Tibial artery (tissue), 4 donors: ENCODE measurements around the gene HIRIP3.

Experiments
- DNase-seq, 2 donors: peaks; one replicate each; pipeline ENCODE4 v3.0.0-alpha.2; 2019
- H3K27ac ChIP-seq, 2 donors: fragments of 200-600 bp; sonication (generic) in 1 of 2; 1 replicate in 1 of 2; 2 replicates in 1 of 2; pipeline ENCODE4 v1.5.1; 2018 to 2019; ENCODE audit warnings: mild to moderate bottlenecking in 1 of 2
- H3K27me3 ChIP-seq, 2 donors: fragments of 200-600 bp; sonication (generic) in 1 of 2; one replicate each; pipeline versions ENCODE4 v1.5.1 to v1.6.0; 2016 to 2019
- H3K36me3 ChIP-seq, 3 donors: fragments of 200-600 bp; sonication (generic) in 2 of 3; one replicate each; pipeline ENCODE4 v1.5.1; 2016 to 2019; ENCODE audit warnings: mild to moderate bottlenecking in 2 of 3
- H3K4me1 ChIP-seq, 4 donors: fragments of 200-600 bp; sonication (generic) in 2 of 4; 1 replicate in 3 of 4; 2 replicates in 1 of 4; pipeline ENCODE4 v1.5.1; 2016 to 2019
- H3K4me3 ChIP-seq, 2 donors: fragments of 200-600 bp; sonication (generic) in 1 of 2; 1 replicate in 1 of 2; 2 replicates in 1 of 2; pipeline ENCODE4 v1.5.1; 2018 to 2019; ENCODE audit warnings: mild to moderate bottlenecking in 2 of 2
- H3K9me3 ChIP-seq, 3 donors: fragments of 200-600 bp; sonication (generic) in 1 of 3; one replicate each; pipeline ENCODE4 v1.5.1; 2016 to 2019
- CTCF ChIP-seq, 2 experiments: fragments of 200-600 bp in 1 of 2; fragments of 450-650 bp in 1 of 2; IDR thresholded peaks; one replicate each; pipeline ENCODE4 v1.5.1; 2017 to 2019; ENCODE audit warnings: antibody characterized with exemption in 2 of 2, mild to moderate bottlenecking in 1 of 2, moderate library complexity in 1 of 2
- intact Hi-C: fragments of 100-400 bp; cut with DNase I; formaldehyde crosslinking; loops from one replicate; pipeline ENCODE4 v1.15.0; 2023; ENCODE audit warnings: low total_unique reads

HIRIP3 gene

GRCh38 chr16:29993191-29993902, 2.1 kb downstream of the HIRIP3 start:
- no peak overlapping the region for H3K4me3 ChIP-seq
- H3K27me3 ChIP-seq, result no peaks in the 10 kb centered on the region
- TF ChIP-seq CTCF (IDR thresholded peaks at IDR 0.05), result no peak
- no peak overlapping the region for H3K27ac ChIP-seq
- H3K4me1 ChIP-seq, result peaks cover 0 to 23% (median 18%) of the 10 kb centered on the region in 4 donors
- no peak for DNase-seq
- H3K36me3 ChIP-seq, result peaks cover 22 to 62% (median 44%) of the 10 kb centered on the region in 3 donors
- intact Hi-C loops, result loop anchor here (10.0 kb wide), 1 partner anchor 179 kb away; the partner anchor contains the start of genes PAGR1 and PRRT2
- H3K9me3 ChIP-seq, result no peaks in the 10 kb centered on the region

GRCh38 chr16:29992344-29992967, 3.0 kb downstream of the HIRIP3 start:
- Histone ChIP-seq H3K4me3 (no peak overlapping the region), H3K36me3 (peaks cover 31 to 64% (median 53%) of the 10 kb centered on the region in 3 donors), H3K27me3 (no peaks in the 10 kb centered on the region), H3K27ac (no peak overlapping the region), H3K4me1 (peaks cover 0 to 23% (median 18%) of the 10 kb centered on the region in 4 donors), H3K9me3 (no peaks in the 10 kb centered on the region)
- intact Hi-C loops, result loop anchor here (10.0 kb wide), 1 partner anchor 178 kb away; the partner anchor contains the start of genes PAGR1 and PRRT2
- TF ChIP-seq CTCF (IDR thresholded peaks at IDR 0.05), result no peak
- DNase-seq, result no peak

DNA sequence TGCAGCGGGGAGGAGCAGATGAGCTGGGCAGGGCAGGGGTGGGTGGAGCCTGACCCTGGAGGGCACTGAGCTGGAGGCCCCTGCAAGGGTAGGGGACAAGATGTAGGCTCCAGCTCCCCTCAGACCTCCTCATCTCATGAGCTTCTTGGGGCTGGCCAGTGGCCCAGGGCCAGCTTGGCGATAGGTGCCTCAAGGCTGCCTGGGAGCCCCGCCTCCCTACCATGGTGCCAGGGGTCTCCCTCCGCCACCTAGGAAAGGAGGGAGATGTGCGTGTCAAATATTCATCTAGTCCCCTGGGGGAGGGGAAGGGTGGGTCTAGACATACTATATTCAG, 3.9 kb downstream of the HIRIP3 start:
- H3K36me3 ChIP-seq, result peaks cover 40 to 73% (median 62%) of the 10 kb centered on the region in 3 donors
- H3K27me3 ChIP-seq, result no peaks in the 10 kb centered on the region
- no peak for DNase-seq
- no peaks in the 10 kb centered on the region for H3K9me3 ChIP-seq
- TF ChIP-seq CTCF (IDR thresholded peaks at IDR 0.05), result no peak
- intact Hi-C loops, result loop anchor here (10.0 kb wide), 1 partner anchor 177 kb away; the partner anchor contains the start of genes PAGR1 and PRRT2
- H3K27ac ChIP-seq, result no peak overlapping the region
- peaks cover 0 to 17% (median 11%) of the 10 kb centered on the region in 4 donors for H3K4me1 ChIP-seq
- no peak overlapping the region for H3K4me3 ChIP-seq

- intact Hi-C loops, result loop anchor here (10.0 kb wide), 1 partner anchor 176 kb away; the partner anchor contains the start of genes PAGR1 and PRRT2
- no peaks in the 10 kb centered on the region for H3K27me3 ChIP-seq
- peaks cover 0 to 16% (median 9%) of the 10 kb centered on the region in 4 donors for H3K4me1 ChIP-seq
- no peak for TF ChIP-seq CTCF (IDR thresholded peaks at IDR 0.05)
- peaks cover 45 to 78% (median 67%) of the 10 kb centered on the region in 3 donors for H3K36me3 ChIP-seq
- H3K9me3 ChIP-seq, result no peaks in the 10 kb centered on the region
- H3K27ac ChIP-seq, result no peak overlapping the region
- H3K4me3 ChIP-seq, result no peak overlapping the region
- no peak for DNase-seq
These were observed 4.4 kb downstream of the HIRIP3 start for GRCh38 chr16:29990883-29991570.

- DNase-seq, result no peak
- TF ChIP-seq CTCF (IDR thresholded peaks at IDR 0.05), result no peak
- H3K4me3 ChIP-seq, result no peak overlapping the region
- peaks cover 55 to 88% (median 77%) of the 10 kb centered on the region in 3 donors for H3K36me3 ChIP-seq
- H3K9me3 ChIP-seq, result no peaks in the 10 kb centered on the region
- intact Hi-C loops, result loop anchor here (10.0 kb wide), 1 partner anchor 175 kb away; the partner anchor contains the start of genes PAGR1 and PRRT2
- H3K4me1 ChIP-seq, result peaks cover 0 to 15% (median 9%) of the 10 kb centered on the region in 4 donors
- no peaks in the 10 kb centered on the region for H3K27me3 ChIP-seq
- no peak overlapping the region for H3K27ac ChIP-seq
These were observed 5.4 kb downstream of the HIRIP3 start for GRCh38 chr16:29990034-29990433.
